GM10266 (cell line): ENCODE data around the gene GALNT11.

ENCODE experiments used
- DNase-seq: peaks from one replicate; pipeline ENCODE4 v3.0.0; 2012; ENCODE audit errors: extremely low spot score
- TF ChIP-seq, protein P1 (sequence below): IDR thresholded peaks from 2 replicates; pipeline ENCODE4 v1.5.1; 2012; ENCODE audit warnings: mild to moderate bottlenecking, low read depth; ENCODE audit not compliant: control insufficient read depth, insufficient read depth; ENCODE audit errors: missing control alignments

The GALNT11 gene

GRCh38 chr7:152085131-152085530 is 59.7 kb downstream of the GALNT11 start:
- DNase-seq = no peak
- TF ChIP-seq, protein P1, sequence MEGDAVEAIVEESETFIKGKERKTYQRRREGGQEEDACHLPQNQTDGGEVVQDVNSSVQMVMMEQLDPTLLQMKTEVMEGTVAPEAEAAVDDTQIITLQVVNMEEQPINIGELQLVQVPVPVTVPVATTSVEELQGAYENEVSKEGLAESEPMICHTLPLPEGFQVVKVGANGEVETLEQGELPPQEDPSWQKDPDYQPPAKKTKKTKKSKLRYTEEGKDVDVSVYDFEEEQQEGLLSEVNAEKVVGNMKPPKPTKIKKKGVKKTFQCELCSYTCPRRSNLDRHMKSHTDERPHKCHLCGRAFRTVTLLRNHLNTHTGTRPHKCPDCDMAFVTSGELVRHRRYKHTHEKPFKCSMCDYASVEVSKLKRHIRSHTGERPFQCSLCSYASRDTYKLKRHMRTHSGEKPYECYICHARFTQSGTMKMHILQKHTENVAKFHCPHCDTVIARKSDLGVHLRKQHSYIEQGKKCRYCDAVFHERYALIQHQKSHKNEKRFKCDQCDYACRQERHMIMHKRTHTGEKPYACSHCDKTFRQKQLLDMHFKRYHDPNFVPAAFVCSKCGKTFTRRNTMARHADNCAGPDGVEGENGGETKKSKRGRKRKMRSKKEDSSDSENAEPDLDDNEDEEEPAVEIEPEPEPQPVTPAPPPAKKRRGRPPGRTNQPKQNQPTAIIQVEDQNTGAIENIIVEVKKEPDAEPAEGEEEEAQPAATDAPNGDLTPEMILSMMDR = no peak

- DNase-seq = no peak
- TF ChIP-seq, protein P1 = no peak
Measured at GRCh38 chr7:152086513-152086912, 61.0 kb downstream of the GALNT11 start.

- no peak for DNase-seq
- TF ChIP-seq, protein P1 = no peak
Measured at GRCh38 chr7:152089183-152089582, 63.7 kb downstream of the GALNT11 start.

DNA sequence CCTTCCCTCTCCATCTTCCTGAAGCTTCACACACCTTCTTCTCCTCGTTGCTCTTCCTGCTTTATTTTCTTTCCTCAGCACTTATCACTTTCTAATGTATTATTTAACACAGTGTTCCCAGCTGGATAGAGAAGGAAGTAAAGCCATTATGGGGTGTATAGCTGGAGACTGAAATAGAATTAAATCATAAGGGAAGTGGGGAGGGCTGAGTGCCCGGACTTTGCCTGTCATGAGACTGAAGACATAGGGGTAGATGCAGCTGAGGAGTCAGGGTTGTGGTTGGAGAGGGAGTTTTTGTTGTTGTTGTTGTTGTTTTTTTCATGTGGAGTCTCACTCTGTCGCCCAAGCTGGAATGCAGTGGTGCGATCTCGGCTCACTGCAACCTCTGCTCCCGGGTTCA is 65.3 kb downstream of the GALNT11 start:
- DNase-seq = no peak

DNA sequence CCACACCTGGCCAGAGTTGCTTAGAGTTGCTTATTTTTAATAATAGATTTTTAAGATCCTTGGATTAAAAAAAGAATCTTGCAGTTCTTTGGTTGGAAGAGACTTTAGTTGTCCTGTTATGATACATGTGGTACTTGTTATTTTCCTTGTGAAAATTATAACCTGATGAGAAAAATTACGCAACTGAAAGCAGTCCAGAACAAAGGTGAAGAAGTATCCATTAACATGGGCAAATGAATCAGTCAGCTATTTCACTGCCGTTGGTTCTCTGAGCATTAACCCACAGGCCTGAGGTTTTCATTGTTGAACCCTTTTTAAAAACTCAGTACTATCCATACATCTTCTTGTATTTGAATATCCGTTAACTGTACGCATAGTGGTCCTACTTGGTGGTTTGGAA is 68.2 kb downstream of the GALNT11 start:
- TF ChIP-seq, protein P1 = no peak
- DNase-seq = no peak

More for the DNA sequence above, 65.3 kb downstream of the GALNT11 start:
- TF ChIP-seq, protein P1 = no peak

- DNase-seq = no peak
- TF ChIP-seq, protein P1 = no peak
Measured at GRCh38 chr7:152095771-152096170, 70.3 kb downstream of the GALNT11 start.

- DNase-seq = no peak
- TF ChIP-seq, protein P1 = no peak
Measured at GRCh38 chr7:152097330-152097729, 71.9 kb downstream of the GALNT11 start.

DNA sequence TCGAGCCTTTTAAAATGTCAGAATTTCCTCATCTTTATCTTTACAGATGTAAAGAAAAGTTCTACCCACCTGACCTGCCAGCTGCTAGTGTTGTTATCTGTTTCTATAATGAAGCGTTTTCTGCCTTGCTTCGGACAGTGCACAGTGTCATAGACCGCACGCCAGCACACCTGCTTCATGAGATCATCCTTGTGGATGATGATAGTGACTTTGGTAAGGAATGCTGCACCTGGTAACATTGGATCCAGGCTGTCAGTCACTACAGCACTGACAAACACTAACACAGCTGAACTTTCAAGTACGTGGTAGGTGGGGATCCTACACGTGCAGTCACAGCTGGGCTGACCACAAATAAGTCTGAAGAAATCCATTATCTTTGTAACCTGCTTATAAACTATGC is 77.6 kb downstream of the GALNT11 start:
- no peak for DNase-seq
- TF ChIP-seq, protein P1 = no peak
